HepG2 (cell line): ENCODE data around the gene PRELP. TPM values are rescaled to one million over a fixed set of nuclear protein-coding genes. Genes with fewer than 3 reads are reported as not detected.

ENCODE experiments used
- ATAC-seq: fragments of 200-7000 bp; cut with Tn5 transposase; 3 replicates; pipeline ENCODE4 v1.9.1; 2020; ENCODE audit warnings: mild to moderate bottlenecking, moderate library complexity
- BruUV-seq: library from RNA; stranded (reverse); fragments of 400-500 nt; replicated peaks from 2 replicates; lab custom pipeline; 2021; lab: Mats Ljungman, UMichigan
- CTCF ChIA-PET: fragments of 300-600 bp; formaldehyde crosslinking; extraction: SDS; loops from one replicate; lab custom pipeline; 2021; ENCODE audit warnings: low total read pairs, inconsistent platforms, low intra/inter-chr PET ratio; lab: Yijun Ruan, JAX
- POLR2A ChIA-PET: fragments of 350-600 bp; sonication (Branson Sonifier 250); formaldehyde crosslinking; loops from one replicate; lab custom pipeline; 2020; ENCODE audit warnings: antibody characterized with exemption, inconsistent platforms; lab: Yijun Ruan, JAX
- DNase-seq: peaks from one replicate; pipeline ENCODE4 v3.0.0-alpha.2; 2015; ENCODE audit warnings: low spot score
- FAIRE-seq: peaks from 3 replicates; lab custom pipeline; 2011; peaks lifted over from hg19 to GRCh38; lab: Jason Lieb, UNC
- H2AFZ ChIP-seq: one replicate; pipeline ENCODE4 v1.6.1; 2011; ENCODE audit warnings: low read length, inconsistent platforms
- H3K27ac ChIP-seq: fragments of 300-600 bp; 3 replicates; pipeline ENCODE4 v1.8.0; 2011; ENCODE audit warnings: mixed run types, mild to moderate bottlenecking, mixed read lengths, low read length, inconsistent platforms; ENCODE audit not compliant: insufficient read depth; ENCODE audit errors: extremely low read length
- H3K27me3 ChIP-seq, 2 experiments: fragments of 200-600 bp in 1 of 2; 2 replicates in 1 of 2; 3 replicates in 1 of 2; pipeline versions ENCODE4 v1.6.0 to v1.8.0; 2011; ENCODE audit warnings: low read length in 2 of 2, mild to moderate bottlenecking in 2 of 2, moderate library complexity in 2 of 2, inconsistent platforms in 1 of 2; ENCODE audit not compliant: insufficient read depth in 2 of 2, control insufficient read depth in 1 of 2
- H3K36me3 ChIP-seq, 2 experiments: fragments of 200-600 bp in 1 of 2; replicated peaks in 1 of 2; 2 replicates in 1 of 2; 3 replicates in 1 of 2; pipeline versions ENCODE4 v1.5.1 to v1.8.0; 2011; ENCODE audit warnings: low read length in 2 of 2, inconsistent platforms in 1 of 2; ENCODE audit not compliant: insufficient read depth in 2 of 2, control insufficient read depth in 1 of 2
- H3K4me1 ChIP-seq: 2 replicates; pipeline ENCODE4 v1.5.1; 2012; ENCODE audit warnings: low read length, inconsistent platforms; ENCODE audit not compliant: insufficient read depth
- H3K4me2 ChIP-seq: 2 replicates; pipeline ENCODE4 v1.6.0; 2011; ENCODE audit warnings: low read depth, low read length, inconsistent platforms
- H3K4me3 ChIP-seq, 3 experiments: fragments of 200-600 bp in 1 of 3; sonication (generic), shearing (Covaris generic) in 1 of 3; replicated peaks in 1 of 3; 2 replicates each; pipeline ENCODE4 v1.5.1; 2011 to 2016; ENCODE audit warnings: low read length in 3 of 3, inconsistent platforms in 2 of 3, low read depth in 2 of 3, mild to moderate bottlenecking in 2 of 3, control low read depth in 1 of 3, mixed read lengths in 1 of 3; ENCODE audit not compliant: insufficient read depth in 1 of 3
- H3K79me2 ChIP-seq: one replicate; pipeline ENCODE4 v1.6.1; 2011; ENCODE audit warnings: low read length, inconsistent platforms; ENCODE audit not compliant: insufficient read depth
- H3K9ac ChIP-seq: 2 replicates; pipeline ENCODE4 v1.6.0; 2011; ENCODE audit warnings: mild to moderate bottlenecking, low read depth, low read length, inconsistent platforms; ENCODE audit not compliant: insufficient read depth
- H3K9me3 ChIP-seq: 2 replicates; pipeline ENCODE4 v1.5.1; 2012; ENCODE audit warnings: mild to moderate bottlenecking, low read length
- H4K20me1 ChIP-seq: 2 replicates; pipeline ENCODE4 v1.6.0; 2011; ENCODE audit warnings: inconsistent platforms, mild to moderate bottlenecking, low read length, moderate library complexity; ENCODE audit not compliant: insufficient read depth
- DMTF1 ChIP-seq: sonication (generic); formaldehyde crosslinking; IDR thresholded peaks from 2 replicates; pipeline ENCODE4 v1.4.0; 2020; ENCODE audit warnings: mild to moderate bottlenecking, missing genetic modification reagents
- HOXD1 ChIP-seq: sonication (generic); formaldehyde crosslinking; IDR thresholded peaks from 2 replicates; pipeline ENCODE4 v1.5.0; 2020; ENCODE audit warnings: missing genetic modification reagents
- MATR3 ChIP-seq: sonication (generic); formaldehyde crosslinking; IDR thresholded peaks from 2 replicates; pipeline ENCODE4 v1.4.0; 2020; ENCODE audit warnings: missing genetic modification reagents
- MEIS1 ChIP-seq: sonication (generic); formaldehyde crosslinking; IDR thresholded peaks from 2 replicates; pipeline ENCODE4 v1.9.0; 2021; ENCODE audit warnings: mild to moderate bottlenecking, missing genetic modification reagents, moderate library complexity, borderline replicate concordance
- NFE2L2 ChIP-seq: fragments of 150-350 bp; IDR thresholded peaks from 2 replicates; pipeline ENCODE4 v1.6.1; 2014; ENCODE audit warnings: low read length
- NFKB2 ChIP-seq: sonication (generic); formaldehyde crosslinking; IDR thresholded peaks from 2 replicates; pipeline ENCODE4 v1.4.0; 2020; ENCODE audit warnings: missing genetic modification reagents, borderline replicate concordance
- REL ChIP-seq: sonication (generic); formaldehyde crosslinking; conservative IDR thresholded peaks from 2 replicates; pipeline ENCODE4 v1.8.0; 2022; ENCODE audit warnings: mild to moderate bottlenecking, missing genetic modification reagents, moderate library complexity
- ZBTB8A ChIP-seq: sonication (generic); formaldehyde crosslinking; IDR thresholded peaks from 2 replicates; pipeline ENCODE4 v1.4.0; 2020; ENCODE audit warnings: mild to moderate bottlenecking, low read depth, missing genetic modification reagents, borderline replicate concordance
- ZNF282 ChIP-seq: fragments of 450-650 bp; IDR thresholded peaks from 2 replicates; pipeline ENCODE4 v1.6.1; 2018; ENCODE audit not compliant: partially characterized antibody
- ZNF441 ChIP-seq: sonication (generic); formaldehyde crosslinking; IDR thresholded peaks from 2 replicates; pipeline ENCODE4 v1.7.0; 2021; ENCODE audit warnings: missing genetic modification reagents, borderline replicate concordance
- ZNF773 ChIP-seq: sonication (generic); formaldehyde crosslinking; IDR thresholded peaks from 2 replicates; pipeline ENCODE4 v1.4.0; 2020; ENCODE audit warnings: missing genetic modification reagents, borderline replicate concordance
- WGBS: methylation state at CpG from one replicate; pipeline ENCODE4 v1.1.6; 2017; ENCODE audit warnings: low lambda C conversion rate; 5-methylcytosine and 5-hydroxymethylcytosine counted together
- in situ Hi-C: cut with HindIII; loops from 2 replicates; pipeline ENCODE4 v1.10.0; 2017; ENCODE audit warnings: low pct_unique_long_range_greater_than_20kb; ENCODE audit not compliant: extremely low pct_ligation_motif_present
- intact Hi-C: fragments of 100-400 bp; cut with micrococcal nuclease; formaldehyde crosslinking; loops from one replicate; pipeline ENCODE4 v1.10.0; 2022; ENCODE audit not compliant: unreplicated experiment
- polyA plus RNA-seq, 8 experiments: library from polyadenylated mRNA; depleted of rRNA in 3 of 8; stranded (reverse) in 7 of 8; unstranded in 1 of 8; fragments of >200 nt; fragmentation: Illumina TruSeq in 4 of 8; extraction: Trizol in 4 of 8; gene quantifications; 2 replicates each; pipeline versions ENCODE4 v1.2.1 to v1.2.3, GENCODE V29; 2011 to 2016; ENCODE audit warnings: low read depth in 4 of 8, missing spikeins in 1 of 8, mixed read lengths in 1 of 8; ENCODE audit not compliant: insufficient read depth in 1 of 8
- total RNA-seq, 5 experiments: library from RNA; depleted of rRNA; stranded (reverse); fragments of >200 nt; fragmentation: Illumina TruSeq; extraction: Trizol; gene quantifications; 2 replicates each; pipeline ENCODE4 v1.2.3, GENCODE V29; 2016; ENCODE audit warnings: low read depth in 1 of 5

The PRELP gene
- total and polyA plus RNA-seq, 2 of the 13 experiments (the other 11 are each of a cell fraction or from before 2014, with no cell fraction given) = not detected

GRCh38 chr1:203437696-203438315 lies 37.8 kb upstream of the PRELP start:
- no peaks in the 10 kb centered on the region for H4K20me1 ChIP-seq
- H2AFZ ChIP-seq = no peak overlapping the region
- TF ChIP-seq NFKB2 (CRISPR knock-in tag) (no peak), DMTF1 (CRISPR knock-in tag) (no peak), REL (CRISPR knock-in tag) (no peak), ZNF282 (no peak), HOXD1 (CRISPR knock-in tag) (no peak), MEIS1 (CRISPR knock-in tag) (no peak), NFE2L2 (no peak), ZBTB8A (no peak), ZNF773 (CRISPR knock-in tag) (no peak), MATR3 (CRISPR knock-in tag) (no peak), ZNF441 (no peak)
- H3K4me2 ChIP-seq = no peak overlapping the region
- no TSS peak for BruUV-seq
- H3K79me2 ChIP-seq = no peaks in the 10 kb centered on the region
- CTCF ChIA-PET = no interaction called here
- no peak overlapping the region for H3K4me3 ChIP-seq
- FAIRE-seq (no peak), DNase-seq (no peak), ATAC-seq (no peak)
- peaks cover 2 to 12% of the 10 kb centered on the region in 2 experiments; a peak in 4 of 5 replicates for H3K27me3 ChIP-seq
- intact Hi-C loops = no loop called here
- no peaks in the 10 kb centered on the region for H3K9me3 ChIP-seq
- in situ Hi-C loops = no loop called here
- 59% methylated on average over 14 of the region's 15 CpGs for WGBS
- no peak overlapping the region for H3K27ac ChIP-seq
- POLR2A ChIA-PET = no interaction called here
- no peaks in the 10 kb centered on the region for H3K4me1 ChIP-seq
- no peak overlapping the region for H3K9ac ChIP-seq
- H3K36me3 ChIP-seq = no peaks in the 10 kb centered on the region
